MCF 10A (cell line): ENCODE data around the gene WNT7A. TPM values are rescaled to one million over a fixed set of nuclear protein-coding genes. Genes with fewer than 3 reads are reported as not detected.

Experiments
- BruUV-seq: library from RNA; stranded (reverse); fragments of 400-500 nt; replicated peaks from 2 replicates; lab custom pipeline; 2021; lab: Mats Ljungman, UMichigan
- CTCF ChIA-PET: fragments of 300-600 bp; sonication (Branson Sonifier 250); formaldehyde crosslinking; extraction: SDS; loops from one replicate; lab custom pipeline; 2021; ENCODE audit warnings: antibody characterized with exemption, inconsistent platforms; lab: Yijun Ruan, JAX
- POLR2A ChIA-PET: fragments of 300-600, 350-650 bp; sonication (Branson Sonifier 250); formaldehyde crosslinking; extraction: SDS; loops from one replicate; lab custom pipeline; 2020; ENCODE audit warnings: antibody characterized with exemption, inconsistent platforms; lab: Yijun Ruan, JAX
- DNase-seq: peaks from one replicate; pipeline ENCODE4 v3.0.0-alpha.2; 2018; ENCODE audit not compliant: unreplicated experiment
- H3K27ac Mint-ChIP-seq: one replicate; pipeline ENCODE4 v1.8.0; 2022; ENCODE audit warnings: mild to moderate bottlenecking, low read depth, mixed read lengths; ENCODE audit not compliant: unreplicated experiment
- H3K27me3 Mint-ChIP-seq: one replicate; pipeline ENCODE4 v1.8.0; 2022; ENCODE audit warnings: mixed read lengths; ENCODE audit not compliant: insufficient read depth, unreplicated experiment
- H3K36me3 Mint-ChIP-seq: one replicate; pipeline ENCODE4 v1.8.0; 2022; ENCODE audit warnings: mild to moderate bottlenecking, moderate library complexity, mixed read lengths; ENCODE audit not compliant: insufficient read depth, unreplicated experiment
- H3K4me1 Mint-ChIP-seq: one replicate; pipeline ENCODE4 v1.8.0; 2022; ENCODE audit warnings: mixed read lengths; ENCODE audit not compliant: insufficient read depth, unreplicated experiment
- H3K4me3 Mint-ChIP-seq: one replicate; pipeline ENCODE4 v1.8.0; 2022; ENCODE audit warnings: mild to moderate bottlenecking, moderate library complexity, mixed read lengths; ENCODE audit not compliant: unreplicated experiment
- H3K9me3 Mint-ChIP-seq: one replicate; pipeline ENCODE4 v1.8.0; 2022; ENCODE audit warnings: mixed read lengths; ENCODE audit not compliant: unreplicated experiment
- intact Hi-C: fragments of 100-400 bp; cut with micrococcal nuclease; formaldehyde crosslinking; loops from 2 replicates; pipeline ENCODE4 v1.14.1; 2022
- total RNA-seq: library from RNA; stranded (reverse); gene quantifications from 2 replicates; pipeline ENCODE4 v1.2.3, GENCODE V29; 2022
- TF ChIP-seq, protein P1 (sequence below): fragments of 200-600 bp; IDR thresholded peaks from one replicate; pipeline ENCODE4 v1.8.0; 2022; ENCODE audit warnings: antibody characterized with exemption, mild to moderate bottlenecking; ENCODE audit not compliant: unreplicated experiment

WNT7A gene
- total RNA-seq, 1 experiment from 2014 or later = 0.47 TPM

DNA sequence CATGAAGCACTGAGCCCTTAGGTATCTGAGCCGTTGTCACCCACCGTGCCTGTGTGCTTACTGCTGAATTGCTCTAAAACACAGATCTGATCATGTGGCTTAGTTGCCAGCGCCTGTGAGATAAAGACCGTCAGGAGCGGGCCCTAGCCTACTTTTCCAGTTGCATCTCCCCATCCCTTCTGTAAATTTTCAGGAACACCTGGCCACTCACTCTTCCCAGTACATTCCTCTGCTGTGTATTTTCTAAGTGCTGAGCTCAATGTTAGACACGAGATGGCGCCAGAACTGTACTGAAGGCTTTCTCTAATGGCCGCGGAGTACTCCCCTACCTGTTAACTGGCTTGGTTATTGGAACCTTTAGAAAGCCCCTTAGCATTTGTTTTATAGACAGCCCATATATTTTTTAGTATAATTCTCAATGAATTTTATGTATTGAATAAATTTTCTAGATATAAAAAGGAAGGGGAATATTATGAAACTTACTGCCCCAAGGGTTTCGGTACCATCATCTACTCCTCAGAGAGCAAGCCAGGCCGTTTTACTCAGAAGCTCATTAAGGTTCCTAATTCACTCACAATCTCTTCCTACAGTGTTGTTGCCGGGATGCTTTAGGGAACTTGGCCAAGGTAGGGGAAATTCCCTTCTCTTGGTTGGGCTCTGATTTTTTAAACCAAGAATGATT lies 16.7 kb upstream of the WNT7A start:
- peaks cover 18% of the 10 kb centered on the region for H3K9me3 Mint-ChIP-seq
- H3K27ac Mint-ChIP-seq = no peak overlapping the region
- peak; percentile 85 for DNase-seq
- ChIA-PET POLR2A (interaction anchor here (0.6 to 2.3 kb wide), 15 partner anchors 9 to 307 kb away, joined by 3 to 65 read pairs (median 5); partner anchors contain the start of genes CHCHD4, LSM3, TMEM43 and XPC), CTCF (interaction anchor here (0.5 to 5.0 kb wide), 39 partner anchors 11 to 1022 kb away, joined by 3 to 80 read pairs (median 5); partner anchors contain the start of genes CHCHD4, LSM3, TMEM43 and XPC)
- no TSS peak for BruUV-seq
- H3K4me3 Mint-ChIP-seq = peak overlapping the region; percentile 59
- intact Hi-C loops = loop anchor here (1.0 to 10.0 kb wide), 9 partner anchors 218 to 648 kb away; partner anchors contain the start of genes GRIP2, LSM3, SLC6A6 and TMEM43
- peaks cover 13% of the 10 kb centered on the region for H3K36me3 Mint-ChIP-seq
- H3K27me3 Mint-ChIP-seq = no peaks in the 10 kb centered on the region
- TF ChIP-seq, protein P1, sequence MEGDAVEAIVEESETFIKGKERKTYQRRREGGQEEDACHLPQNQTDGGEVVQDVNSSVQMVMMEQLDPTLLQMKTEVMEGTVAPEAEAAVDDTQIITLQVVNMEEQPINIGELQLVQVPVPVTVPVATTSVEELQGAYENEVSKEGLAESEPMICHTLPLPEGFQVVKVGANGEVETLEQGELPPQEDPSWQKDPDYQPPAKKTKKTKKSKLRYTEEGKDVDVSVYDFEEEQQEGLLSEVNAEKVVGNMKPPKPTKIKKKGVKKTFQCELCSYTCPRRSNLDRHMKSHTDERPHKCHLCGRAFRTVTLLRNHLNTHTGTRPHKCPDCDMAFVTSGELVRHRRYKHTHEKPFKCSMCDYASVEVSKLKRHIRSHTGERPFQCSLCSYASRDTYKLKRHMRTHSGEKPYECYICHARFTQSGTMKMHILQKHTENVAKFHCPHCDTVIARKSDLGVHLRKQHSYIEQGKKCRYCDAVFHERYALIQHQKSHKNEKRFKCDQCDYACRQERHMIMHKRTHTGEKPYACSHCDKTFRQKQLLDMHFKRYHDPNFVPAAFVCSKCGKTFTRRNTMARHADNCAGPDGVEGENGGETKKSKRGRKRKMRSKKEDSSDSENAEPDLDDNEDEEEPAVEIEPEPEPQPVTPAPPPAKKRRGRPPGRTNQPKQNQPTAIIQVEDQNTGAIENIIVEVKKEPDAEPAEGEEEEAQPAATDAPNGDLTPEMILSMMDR = peak; percentile 94
- no peaks in the 10 kb centered on the region for H3K4me1 Mint-ChIP-seq

DNA sequence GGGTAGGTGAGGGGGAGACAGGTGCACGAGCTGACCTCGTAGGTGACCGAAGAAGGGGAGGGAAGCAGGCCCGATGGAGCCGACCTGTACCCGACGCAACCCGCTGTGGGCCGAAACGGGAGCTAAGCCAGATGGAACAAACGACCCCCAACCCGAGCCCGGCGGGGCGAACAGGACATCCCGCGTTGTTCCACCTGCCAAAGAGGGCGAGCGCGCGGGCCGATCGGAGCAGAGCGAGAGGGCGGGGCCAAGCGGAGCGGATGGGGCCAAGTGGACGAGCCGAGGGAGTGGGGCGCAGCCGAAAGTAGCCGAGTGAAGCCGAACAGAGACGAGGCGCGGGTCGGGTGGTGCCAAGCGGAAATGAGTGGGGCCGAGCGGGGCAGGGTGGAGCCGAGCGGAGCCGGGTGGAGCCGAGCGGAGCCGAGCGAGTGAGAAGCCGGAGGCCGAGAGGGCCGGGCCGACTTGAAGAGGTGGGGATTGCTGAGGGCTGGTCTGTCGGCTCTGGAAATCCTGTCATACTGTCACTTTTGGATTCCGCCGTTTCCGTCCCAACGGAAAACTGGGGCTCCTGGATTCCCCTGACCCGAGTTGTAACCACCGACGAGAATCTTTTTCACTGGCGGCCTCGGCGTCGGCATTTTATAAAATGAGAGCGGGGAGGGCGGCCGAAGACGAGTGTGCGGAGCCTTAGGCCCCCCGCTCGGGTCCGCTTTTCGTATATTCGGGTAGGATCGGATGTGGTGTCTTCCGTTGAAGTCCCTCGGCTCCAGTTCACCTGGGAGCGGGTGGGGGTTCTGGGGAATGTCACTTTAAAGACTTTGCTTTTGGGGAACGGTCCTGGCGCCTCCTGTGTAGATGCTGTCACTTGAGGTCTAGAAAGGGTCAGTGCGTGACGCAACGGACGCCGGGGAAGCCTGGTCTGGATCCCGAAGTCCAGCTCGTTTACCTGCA lies 15.6 kb upstream of the WNT7A start:
- ChIA-PET CTCF (interaction anchor here (0.5 to 5.0 kb wide), 22 partner anchors 10 to 572 kb away, joined by 3 to 80 read pairs (median 5); partner anchors contain the start of genes CHCHD4 and TMEM43), POLR2A (interaction anchor here (0.6 to 2.3 kb wide), 10 partner anchors 105 to 355 kb away, joined by 3 to 65 read pairs (median 5); partner anchors contain the start of genes CHCHD4, LSM3, TMEM43 and XPC)
- H3K36me3 Mint-ChIP-seq = peaks cover 13% of the 10 kb centered on the region
- TF ChIP-seq, protein P1 = no peak
- H3K27me3 Mint-ChIP-seq = no peaks in the 10 kb centered on the region
- peak overlapping the region; percentile 81 for H3K4me3 Mint-ChIP-seq
- intact Hi-C loops = loop anchor here (1.0 to 10.0 kb wide), 9 partner anchors 219 to 649 kb away; partner anchors contain the start of genes GRIP2, LSM3, SLC6A6 and TMEM43
- BruUV-seq = no TSS peak
- DNase-seq = peak; percentile 95
- peak overlapping the region; percentile 88 for H3K27ac Mint-ChIP-seq
- peaks cover 4% of the 10 kb centered on the region for H3K4me1 Mint-ChIP-seq
- peaks cover 8% of the 10 kb centered on the region for H3K9me3 Mint-ChIP-seq

DNA sequence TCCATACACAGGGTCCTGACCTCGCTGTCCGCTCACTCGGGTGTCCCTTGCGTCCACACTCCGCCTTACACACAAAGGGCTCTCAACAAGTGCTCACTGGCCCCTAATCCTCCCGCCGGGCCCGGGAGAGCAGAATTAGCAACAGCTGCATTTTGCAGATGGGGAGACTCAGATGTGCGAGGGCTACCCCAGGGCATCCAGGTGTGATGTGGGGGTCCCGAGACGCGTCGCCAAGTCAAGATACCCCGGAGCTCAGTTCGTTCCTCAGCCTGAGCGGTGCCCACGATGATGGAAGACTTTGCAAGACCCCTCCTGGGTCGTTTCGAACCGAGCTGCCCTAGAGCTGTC lies 14.9 kb upstream of the WNT7A start:
- intact Hi-C loops = loop anchor here (5.0 to 10.0 kb wide), 2 partner anchors 308 to 650 kb away; partner anchors contain the start of gene GRIP2
- Mint-ChIP-seq H3K27ac (peak overlapping the region; percentile 88), H3K27me3 (no peaks in the 10 kb centered on the region), H3K36me3 (peaks cover 13% of the 10 kb centered on the region), H3K9me3 (peaks cover 6% of the 10 kb centered on the region), H3K4me1 (peaks cover 9% of the 10 kb centered on the region), H3K4me3 (peak overlapping the region; percentile 81)
- CTCF ChIA-PET = interaction anchor here (0.6 to 5.0 kb wide), 7 partner anchors 10 to 757 kb away, joined by 3 to 80 read pairs (median 4); partner anchors contain the start of genes CHCHD4 and TMEM43
- BruUV-seq = no TSS peak
- POLR2A ChIA-PET = interaction anchor here (0.6 kb wide), 2 partner anchors 234 to 355 kb away, joined by 3 read pairs; no protein-coding TSS in a partner anchor
- TF ChIP-seq, protein P1 = no peak
- DNase-seq = no peak
